CD4-positive, alpha-beta T cell treated with Interleukin-21 for 1 hour (primary cell): ENCODE data around the gene PPL.
"Not testable (repeated sequence)": the region's sequence is repeated elsewhere in the genome, so short reads cannot be mapped to it uniquely, and the experiment has no call there.

Source experiments
- DNase-seq: peaks from one replicate; pipeline ENCODE4 v3.0.0-alpha.2; 2020

PPL gene

DNA sequence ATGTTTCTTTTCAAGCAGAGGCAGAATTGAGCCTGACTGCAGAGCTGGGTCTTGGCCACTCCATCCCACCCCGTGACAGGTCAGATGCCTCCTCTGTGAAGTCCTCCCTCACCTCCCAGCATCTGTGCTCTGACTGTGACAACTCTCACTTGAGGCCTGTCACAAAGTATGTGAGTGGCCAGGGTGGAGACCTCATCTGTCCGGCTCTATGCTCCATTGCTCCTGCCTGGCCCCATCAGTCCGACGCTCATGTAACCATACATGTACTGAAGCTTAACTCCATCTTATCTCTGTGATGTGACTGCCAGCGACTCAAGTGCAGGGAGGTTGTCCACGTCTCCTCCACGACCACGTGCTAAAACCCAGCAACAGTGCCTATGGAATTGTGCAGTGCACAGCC is 3.5 kb downstream of the PPL start:
- DNase-seq = no peak

DNA sequence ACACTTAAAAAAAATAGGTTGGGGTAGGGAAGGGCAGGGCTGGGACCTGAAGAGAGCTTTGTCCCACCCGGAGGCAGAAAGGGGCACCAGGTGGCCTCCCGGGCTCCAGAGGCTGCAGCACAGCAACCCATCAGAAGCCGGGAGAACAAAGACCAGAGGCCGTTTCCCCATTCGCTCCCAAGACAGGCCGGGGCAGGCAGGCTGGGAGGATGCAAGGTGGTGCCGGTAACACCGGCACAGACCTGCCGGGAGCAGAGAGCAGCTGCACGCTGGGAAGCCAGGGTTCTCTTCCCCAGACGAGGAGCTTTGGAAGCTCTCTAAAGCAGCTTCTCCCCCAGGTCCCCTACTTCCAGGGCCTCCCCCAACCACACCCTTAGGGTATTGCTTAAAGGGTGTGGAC is 5.6 kb downstream of the PPL start:
- no peak for DNase-seq

DNA sequence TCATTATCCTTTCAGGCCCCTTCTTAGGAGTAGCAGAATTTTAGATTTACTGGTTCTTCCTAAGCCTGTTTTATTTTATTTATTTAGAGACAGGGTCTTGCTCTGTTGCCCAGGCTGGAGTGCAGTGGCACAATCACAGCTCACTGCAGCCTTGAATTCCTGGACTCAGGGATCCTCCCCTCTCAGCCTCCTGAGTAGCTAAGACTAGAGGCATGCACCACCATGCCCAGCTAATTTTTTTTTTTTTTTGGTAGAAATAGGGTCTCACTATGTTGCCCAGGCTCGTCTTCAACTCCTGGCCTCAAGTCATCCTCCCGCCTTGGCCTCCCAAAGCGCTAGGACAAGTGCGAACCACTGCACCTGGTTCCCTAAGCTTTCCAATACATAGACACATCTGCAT is 7.3 kb downstream of the PPL start:
- not testable (repeated sequence) for DNase-seq

DNA sequence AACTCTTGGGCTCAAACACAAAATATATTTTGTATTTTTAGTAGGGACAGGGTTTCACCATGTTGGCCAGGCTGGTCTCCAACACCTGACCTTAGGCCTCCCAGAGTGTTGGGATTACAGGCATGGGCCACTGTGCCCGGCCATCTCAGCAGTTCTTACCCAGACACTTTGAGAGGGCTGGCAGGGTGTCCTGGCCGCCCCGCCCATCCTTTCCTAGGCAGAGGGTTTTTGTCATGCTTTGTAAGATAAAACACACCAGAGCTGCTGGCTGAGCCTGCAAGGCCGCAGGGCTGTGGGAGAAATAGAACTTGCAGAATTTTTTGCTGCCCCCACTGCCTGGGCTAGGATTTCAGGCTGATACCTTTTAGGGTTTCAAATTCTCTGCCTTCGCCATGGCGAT is 8.7 kb downstream of the PPL start:
- DNase-seq = no peak

DNA sequence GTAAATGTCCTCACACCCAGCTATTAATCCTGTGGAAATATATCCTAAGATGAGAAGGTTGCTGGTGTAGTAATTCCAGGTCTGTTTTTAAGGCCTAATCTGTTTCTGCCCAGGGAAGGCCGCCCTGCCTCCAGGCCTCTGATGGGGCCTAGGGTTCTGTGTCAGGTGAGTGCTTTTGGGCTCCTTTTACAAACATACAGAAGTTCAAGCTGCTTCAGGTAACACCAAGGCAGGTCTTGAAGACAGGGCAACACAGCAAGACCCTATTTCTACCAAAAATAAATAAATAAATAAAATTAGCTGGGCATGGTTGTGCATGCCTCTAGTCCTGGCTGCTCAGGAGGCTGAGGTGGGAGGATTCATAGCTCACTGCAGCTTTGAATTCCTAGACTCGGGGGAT is 9.3 kb downstream of the PPL start:
- no peak for DNase-seq

DNA sequence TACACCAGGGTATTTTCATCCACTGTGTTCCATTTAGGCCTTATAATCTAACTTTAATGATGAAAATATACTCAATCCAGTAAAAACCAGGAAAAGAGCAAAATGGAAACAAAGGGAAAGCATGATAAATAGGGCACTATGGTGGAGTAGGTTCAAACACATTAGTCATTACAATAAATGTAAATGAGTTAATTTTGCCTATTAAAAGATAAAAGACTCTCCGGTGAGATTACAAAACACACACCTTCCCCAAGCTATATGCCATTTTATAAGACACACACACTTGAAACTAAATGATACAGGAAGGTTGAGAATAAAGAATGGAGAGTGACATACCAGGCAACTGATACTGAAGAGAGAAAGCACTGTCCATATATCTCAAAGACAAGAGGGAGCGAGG is 10.0 kb downstream of the PPL start:
- no peak for DNase-seq

DNA sequence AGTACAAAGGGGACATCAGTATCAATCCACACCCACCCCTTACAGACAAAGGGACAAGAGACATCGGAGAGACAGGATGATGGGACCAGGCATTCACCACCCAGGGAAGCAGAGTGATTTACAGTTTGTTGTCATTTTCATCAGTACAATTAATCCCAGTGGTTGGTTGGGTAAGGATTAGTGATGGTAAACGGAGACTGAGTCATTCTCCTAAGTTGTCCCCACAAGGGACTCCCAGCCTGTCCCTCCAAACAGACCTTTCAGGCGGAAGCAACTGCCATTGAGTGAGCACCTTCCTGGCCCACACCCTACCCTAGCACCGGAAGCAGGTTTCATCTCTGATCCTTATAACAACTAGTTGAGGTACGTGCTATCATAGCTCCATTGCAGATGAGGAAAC is 11.2 kb downstream of the PPL start:
- no peak for DNase-seq

DNA sequence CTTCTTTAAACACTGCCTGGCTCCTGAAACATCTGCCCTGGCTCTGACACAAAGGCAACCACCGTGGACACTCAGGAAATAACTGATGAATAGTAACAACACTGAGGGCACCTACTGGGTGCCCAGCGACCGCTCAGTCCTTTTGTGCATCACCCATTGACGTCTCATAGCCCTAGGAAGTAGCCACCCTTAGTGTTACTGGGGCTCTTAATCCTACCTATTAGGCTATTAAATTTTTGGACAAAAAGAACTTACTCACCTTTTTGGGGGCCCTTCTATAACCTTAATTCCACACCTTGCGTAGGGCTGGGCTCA is 11.7 kb downstream of the PPL start:
- DNase-seq = no peak

DNA sequence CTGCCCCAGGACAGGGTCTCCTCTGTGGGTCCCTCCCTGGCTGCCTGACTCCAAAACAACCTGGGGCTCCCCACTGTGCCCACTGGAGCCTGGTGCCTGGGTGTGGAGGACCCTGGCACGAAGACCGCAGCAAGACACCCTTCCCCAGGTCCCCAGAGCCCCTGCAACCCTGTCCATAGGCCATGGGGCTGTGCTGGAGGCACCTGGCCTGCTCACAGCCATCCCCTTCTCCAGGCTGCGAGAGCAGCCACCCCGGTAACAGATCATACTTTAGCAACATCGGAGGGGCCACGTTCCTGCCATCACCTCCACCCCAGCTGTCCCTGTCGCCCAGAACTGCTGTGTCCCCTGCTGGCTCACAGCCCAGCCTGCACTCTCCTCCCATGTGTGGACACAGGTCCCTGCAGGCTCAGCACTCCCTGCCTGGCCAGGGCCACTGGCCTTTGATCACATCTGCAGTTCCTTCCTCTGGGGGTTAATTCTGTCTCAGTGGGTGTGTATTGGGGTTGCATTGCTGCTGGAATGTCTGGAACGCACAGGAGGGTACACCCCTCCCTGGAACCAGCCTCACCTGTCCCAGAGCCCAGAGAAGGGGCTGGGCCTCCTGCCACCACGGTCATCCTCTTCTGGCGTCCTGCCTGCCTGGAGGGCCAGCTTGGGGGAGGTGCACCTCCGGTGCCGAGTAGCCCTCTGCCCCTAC is 12.2 kb downstream of the PPL start:
- no peak for DNase-seq

DNA sequence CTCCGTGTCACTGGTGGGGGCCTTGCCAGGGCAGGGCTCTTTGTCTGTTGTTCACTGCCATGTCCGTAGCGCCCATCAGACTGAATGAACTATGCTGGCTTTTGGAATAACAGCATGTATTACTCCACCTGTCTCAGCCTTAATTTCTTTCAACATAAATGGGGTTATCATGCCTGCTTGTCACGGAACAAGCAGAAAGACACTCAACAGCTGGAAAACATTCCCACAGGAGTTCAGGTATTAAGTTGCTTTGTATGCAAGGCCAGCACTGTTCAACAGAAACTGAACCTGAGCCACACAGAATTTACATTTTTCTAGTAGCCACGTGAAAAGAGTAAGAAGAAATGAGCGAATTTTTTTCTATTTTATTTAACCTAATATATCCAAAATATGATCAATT is 13.1 kb downstream of the PPL start:
- no peak for DNase-seq

DNA sequence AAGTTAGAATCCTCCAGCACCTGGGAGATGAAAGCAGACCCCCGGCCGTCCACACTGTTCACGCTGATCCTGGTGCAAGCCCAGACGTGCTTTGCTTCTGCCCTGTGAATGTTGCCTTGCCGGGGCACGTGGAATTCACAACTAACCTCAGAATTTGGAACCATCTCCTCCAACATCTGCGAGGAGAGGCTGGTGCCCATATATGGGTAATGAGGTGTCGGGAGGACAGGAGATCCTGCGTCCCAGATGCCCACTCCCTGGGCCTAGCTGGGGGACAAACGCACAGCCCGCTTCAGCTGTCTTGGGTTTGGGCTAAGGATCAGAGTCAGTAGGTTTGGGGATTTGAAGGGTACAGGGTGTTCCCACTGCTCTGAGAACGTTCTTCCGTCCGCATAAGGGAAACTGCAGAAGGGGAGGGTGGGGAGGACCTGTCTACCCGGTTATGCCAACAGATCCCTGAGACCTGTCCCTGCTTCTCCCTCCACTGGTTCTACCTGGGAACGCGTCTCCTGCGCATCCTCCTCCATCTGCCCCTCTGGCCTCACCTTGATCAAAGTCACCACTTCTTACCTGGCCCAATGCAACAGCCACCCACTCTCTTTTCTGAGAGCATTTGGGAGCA is 14.1 kb downstream of the PPL start:
- DNase-seq = no peak

DNA sequence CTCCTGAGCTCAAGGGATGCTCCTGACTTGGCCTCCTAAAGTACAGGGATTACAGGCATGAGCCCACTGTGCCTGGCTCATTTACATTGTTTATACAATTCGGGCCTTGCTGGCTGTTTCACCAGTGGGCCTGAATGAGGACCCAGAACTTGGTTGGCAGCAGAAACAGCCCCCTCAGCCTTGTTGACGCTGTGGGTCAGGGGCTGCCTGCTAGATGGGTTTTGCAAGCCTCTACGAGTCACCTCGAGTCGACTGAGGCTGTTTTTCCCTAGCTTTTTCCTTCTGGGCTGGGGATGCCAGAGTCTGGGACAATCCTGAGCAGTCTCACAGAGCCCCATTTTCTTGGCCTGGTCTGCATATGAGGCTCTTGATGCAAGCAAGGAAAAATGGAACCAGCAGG is 16.1 kb downstream of the PPL start:
- DNase-seq = no peak

DNA sequence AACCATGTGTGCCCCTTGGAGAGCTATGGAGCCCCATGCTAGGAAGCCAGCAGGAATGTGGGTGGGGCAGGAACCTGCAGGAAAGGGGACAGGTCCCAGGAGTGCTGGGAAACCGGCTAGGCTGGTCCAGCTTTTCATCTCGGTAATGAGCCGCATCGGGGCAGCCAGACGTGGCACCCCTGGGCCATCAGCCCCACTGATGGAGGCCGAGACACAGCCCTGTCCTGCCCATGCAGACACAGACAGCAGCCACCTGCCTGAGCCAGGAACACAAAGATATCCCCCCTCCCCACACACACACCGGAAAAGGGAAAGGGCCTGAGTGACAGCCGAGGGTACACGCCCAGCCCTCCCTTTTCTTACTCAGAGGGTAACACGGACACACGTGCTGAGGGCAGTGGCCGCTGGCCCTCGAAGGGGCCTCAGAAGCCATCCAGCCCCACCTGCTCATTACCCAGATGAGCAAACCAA is 18.1 kb downstream of the PPL start:
- DNase-seq = no peak

DNA sequence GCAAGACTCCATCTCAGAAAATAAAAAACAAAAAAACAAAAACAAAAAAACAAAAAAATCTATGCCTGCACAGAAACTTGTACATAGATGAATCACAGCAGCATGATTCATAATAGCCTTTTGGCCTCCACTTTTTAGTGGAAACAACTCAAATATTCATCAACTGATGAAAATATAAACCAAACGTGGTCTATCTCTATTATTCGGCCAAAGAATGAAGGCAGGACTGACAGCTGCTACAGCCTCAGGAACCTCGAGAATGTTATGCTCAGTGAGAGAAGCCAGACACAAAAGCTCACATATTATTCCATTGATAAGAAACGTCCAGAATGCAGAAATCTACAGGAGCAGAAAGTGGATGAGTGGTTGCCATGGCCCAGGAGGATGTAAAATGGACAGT is 19.8 kb downstream of the PPL start:
- no peak for DNase-seq

DNA sequence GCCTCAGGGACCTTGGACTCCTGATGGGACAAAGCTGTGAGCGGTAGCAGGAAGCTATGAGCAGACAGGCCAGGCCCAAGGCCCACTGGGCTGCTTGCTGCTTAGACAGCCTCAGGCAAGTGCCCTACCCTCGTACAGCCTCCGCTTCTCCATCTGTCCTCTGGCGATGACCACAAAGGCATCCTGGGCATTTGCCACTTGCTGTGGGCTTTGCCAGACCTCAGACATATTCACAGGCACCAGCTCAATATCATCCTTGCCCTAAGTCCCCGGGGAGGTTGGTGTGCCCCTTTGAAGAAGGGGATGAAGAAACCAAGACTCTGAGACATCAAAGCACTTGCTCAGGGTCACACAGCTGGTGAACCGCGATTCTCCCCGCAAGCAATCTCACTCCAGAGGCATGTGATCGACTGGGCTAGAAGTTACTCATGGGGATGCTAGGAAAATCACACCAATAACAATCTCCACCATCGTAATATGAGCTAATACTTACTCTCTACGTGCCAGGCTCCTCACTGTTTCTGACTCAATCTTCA is 21.7 kb downstream of the PPL start:
- DNase-seq = no peak

DNA sequence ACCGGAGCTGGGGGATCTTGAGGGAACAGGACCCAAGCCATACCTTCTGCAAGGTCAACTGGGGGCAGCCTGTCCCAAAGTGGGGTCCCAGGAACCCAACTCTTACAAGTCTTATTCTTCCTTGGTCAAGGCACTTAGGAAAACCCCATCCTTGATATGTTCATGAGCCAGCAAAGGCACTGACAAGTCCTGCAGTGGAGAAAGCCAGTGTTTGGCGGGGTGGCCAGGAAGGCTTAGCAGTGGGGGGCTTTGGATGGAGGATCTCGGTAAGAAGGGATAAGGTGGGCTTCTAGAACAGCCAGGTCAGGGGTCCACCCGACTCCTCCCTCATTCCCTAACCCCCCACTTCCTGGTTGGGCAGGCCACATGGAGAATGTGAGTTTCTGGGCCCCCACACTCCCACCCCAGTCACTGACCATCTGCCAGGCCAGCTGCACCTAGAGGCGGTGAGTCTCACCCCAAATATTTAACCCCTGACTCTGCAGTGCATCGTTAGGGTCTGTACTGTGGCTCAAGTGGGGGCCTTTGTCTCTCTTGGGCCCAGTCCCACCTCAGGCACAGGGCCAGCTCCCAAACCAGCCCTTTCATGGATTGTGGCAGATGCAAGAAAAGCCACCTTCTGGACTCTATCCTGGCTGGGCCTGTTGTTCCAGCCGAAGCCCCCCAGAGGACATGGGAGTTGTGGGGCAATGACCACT is 22.3 kb downstream of the PPL start:
- DNase-seq = no peak

DNA sequence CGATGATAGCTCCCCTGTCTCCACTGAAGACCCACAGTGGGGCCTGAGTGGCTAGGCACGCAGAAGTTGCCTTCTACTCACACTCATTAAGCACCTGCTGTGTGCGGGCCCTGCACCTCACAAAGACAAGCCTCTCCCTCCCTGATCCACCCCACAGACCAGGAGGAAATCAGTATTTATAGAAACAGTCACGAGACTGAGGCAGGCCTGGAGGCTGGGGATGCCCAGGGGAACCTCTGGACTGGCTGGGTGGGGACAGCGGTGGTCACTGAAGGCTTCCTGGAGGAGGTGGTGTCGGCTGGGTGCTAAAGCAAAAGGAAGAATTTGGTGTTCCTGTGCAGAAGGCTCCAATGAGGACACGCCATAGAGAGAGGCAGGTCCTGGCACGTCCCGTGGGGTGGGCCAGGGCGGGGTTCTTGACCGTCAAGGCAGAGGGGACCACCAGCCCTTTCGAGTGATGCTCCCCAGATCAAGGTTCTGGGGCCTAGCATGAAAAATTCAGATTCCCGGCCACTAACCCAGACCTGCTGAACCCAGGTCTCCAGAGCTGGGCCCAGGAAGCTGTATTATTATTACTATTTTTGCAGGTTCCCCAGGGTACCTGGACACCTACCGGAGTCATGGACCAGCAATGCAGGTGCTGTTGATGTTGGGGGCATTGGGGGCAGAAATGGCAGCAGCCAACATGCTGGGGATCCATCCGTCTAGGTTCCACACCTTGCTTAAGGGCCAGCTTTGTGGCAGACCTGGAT is 23.0 kb downstream of the PPL start:
- DNase-seq = no peak

DNA sequence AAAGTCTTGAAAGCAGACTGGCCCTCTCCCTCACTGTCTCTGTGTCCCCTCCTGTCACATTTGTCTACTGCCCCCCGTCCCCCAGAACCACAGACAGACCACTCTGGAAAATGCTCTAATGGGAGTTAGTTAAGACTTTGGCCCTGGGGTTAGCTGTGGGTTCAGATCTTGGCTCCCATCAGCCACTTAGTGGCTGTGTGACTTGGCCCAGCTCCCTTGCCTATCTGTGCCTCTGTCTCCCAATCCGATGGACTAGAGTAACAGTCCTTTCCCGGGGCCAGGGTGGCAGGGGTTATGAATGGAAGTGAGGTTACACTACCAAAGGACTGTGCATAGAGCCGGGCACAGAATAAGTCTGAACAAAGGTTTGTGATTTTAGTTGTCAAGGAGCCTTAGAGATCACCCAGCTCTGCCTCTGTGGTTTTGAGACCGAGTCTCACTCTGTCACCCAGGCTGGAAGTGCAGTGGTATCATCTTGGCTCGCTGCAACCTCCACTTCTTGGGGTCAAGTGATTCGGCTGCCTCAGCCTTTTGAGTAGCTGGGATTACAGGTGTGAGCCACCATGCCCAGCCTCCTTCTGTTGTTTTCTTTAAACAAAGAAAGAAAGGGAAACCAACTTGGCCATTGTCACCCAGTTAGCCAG is 23.7 kb downstream of the PPL start:
- no peak for DNase-seq

DNA sequence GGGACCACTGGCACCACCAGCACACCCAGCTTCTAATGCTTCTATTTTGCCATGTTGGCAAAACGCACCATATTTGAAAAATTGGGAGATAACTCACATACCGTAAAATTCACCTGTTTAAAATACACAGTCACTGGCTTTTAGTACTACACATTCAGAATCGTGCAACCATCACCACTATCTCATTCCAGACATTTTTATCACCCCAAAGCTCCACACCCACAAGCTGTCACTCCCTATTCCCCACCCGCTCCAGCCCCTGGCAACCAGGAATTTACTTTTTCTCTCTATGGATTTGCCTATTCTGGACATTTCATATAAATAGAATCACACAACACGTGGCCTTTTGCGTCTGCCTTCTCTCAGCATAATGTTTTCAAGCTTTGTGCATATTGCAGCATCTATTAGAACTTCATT is 25.0 kb downstream of the PPL start:
- no peak for DNase-seq

DNA sequence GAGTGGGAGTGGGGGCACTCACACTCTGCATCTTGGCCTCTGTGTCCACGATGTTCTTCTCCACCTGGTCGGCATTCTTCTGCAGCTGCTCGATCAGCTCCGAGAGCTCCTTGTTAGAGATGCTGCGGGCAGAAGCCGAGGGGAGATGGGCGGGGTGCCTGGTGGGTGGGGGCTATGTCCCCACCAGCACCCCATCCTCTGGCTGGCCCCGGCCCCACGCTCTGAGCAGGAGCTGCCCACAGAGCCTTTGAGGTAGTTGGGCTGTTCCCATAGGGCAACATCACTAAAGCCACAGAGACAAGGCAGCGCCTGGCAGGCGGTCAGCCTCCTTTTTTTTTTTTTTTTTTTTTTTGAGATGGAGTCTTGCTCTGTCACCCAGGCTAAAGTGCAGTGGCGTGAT is 26.1 kb downstream of the PPL start:
- no peak for DNase-seq

DNA sequence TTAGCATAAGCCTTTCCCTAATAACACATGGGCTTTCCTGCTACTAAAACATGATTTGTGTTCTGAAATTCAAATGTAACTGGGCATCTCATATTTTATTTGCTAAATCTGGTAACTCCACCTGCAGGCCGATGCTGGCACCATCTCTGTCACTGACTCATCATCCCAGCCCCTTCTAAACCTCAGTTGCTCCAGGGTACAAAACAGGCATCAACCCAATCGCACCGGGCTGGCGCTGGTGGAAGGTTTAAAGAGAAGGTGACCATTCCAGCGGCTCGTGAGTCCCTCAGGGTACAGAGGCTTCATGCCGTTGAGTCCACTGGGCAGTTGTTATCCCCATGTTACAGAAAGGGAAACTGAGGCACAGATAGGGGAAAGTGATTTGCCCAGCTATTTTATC is 27.1 kb downstream of the PPL start:
- no peak for DNase-seq

DNA sequence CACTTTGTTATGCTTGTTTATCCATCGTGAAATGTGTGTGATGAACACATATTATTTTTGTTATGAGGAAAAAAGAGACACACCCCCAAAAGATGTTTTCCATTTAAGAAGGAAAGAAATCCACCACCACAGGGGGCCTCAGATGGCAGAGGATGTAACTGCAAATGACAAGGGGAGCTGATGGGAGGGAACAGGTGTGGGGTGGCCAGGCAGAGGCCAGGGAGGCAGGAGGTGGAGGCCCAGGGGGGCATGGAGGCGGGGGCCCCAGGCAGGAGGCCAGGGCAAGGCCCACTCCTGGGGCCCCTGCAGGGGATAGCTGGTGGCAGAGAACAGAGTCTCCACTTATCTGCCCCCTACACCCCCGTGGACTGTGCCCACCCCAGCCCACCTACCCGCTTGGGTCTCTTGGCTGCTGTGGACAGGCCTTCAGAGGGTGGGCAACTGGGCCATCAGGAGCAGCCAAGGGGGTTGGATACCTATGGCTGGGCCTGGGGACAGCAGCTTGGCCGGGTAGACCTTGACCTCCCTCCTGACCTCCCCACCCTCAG is 28.0 kb downstream of the PPL start:
- DNase-seq = no peak
